MM.1S (cell line): ENCODE measurements around the gene PLEKHG5.
"Not testable (repeated sequence)": the region's sequence is repeated elsewhere in the genome, so short reads cannot be mapped to it uniquely, and the experiment has no call there.

Source experiments
- DNase-seq: peaks from one replicate; pipeline ENCODE4 v3.0.0-alpha.2; 2015
- H2AFZ ChIP-seq: fragments of 300-600 bp; sonication (generic); 2 replicates; pipeline ENCODE4 v1.6.0; 2016; ENCODE audit warnings: antibody characterized with exemption, low read length
- H3F3A ChIP-seq: fragments of 300-600 bp; sonication (generic); 2 replicates; pipeline ENCODE4 v1.6.1; 2016; ENCODE audit warnings: mild to moderate bottlenecking, antibody characterized with exemption, low read length, moderate library complexity, mixed read lengths; ENCODE audit not compliant: insufficient read depth
- H3K27ac ChIP-seq: fragments of 300-600 bp; sonication (generic); 2 replicates; pipeline ENCODE4 v1.5.1; 2016; ENCODE audit warnings: mild to moderate bottlenecking, low read length
- H3K27me3 ChIP-seq: fragments of 300-600 bp; sonication (generic); replicated peaks from 2 replicates; pipeline ENCODE4 v1.6.0; 2016; ENCODE audit warnings: low read length; ENCODE audit not compliant: insufficient read depth
- H3K36me3 ChIP-seq: fragments of 300-600 bp; sonication (generic); replicated peaks from 2 replicates; pipeline ENCODE4 v1.6.1; 2016; ENCODE audit warnings: mild to moderate bottlenecking, low read length, mixed read lengths; ENCODE audit not compliant: insufficient read depth
- H3K4me1 ChIP-seq: fragments of 300-600 bp; sonication (generic); 2 replicates; pipeline ENCODE4 v1.6.1; 2016; ENCODE audit warnings: low read length, mixed read lengths
- H3K4me2 ChIP-seq: fragments of 300-600 bp; sonication (generic); 2 replicates; pipeline ENCODE4 v1.6.0; 2016; ENCODE audit warnings: low read depth, low read length
- H3K4me3 ChIP-seq: fragments of 300-600 bp; sonication (generic); 2 replicates; pipeline ENCODE4 v1.5.1; 2016; ENCODE audit warnings: low read length, mixed read lengths
- H3K79me2 ChIP-seq: fragments of 300-600 bp; sonication (generic); 2 replicates; pipeline ENCODE4 v1.6.1; 2016; ENCODE audit warnings: mixed run types, low read length, mixed read lengths
- H3K9ac ChIP-seq: fragments of 300-600 bp; sonication (generic); 2 replicates; pipeline ENCODE4 v1.6.1; 2016; ENCODE audit warnings: low read length, mixed read lengths
- H3K9me2 ChIP-seq: fragments of 300-600 bp; sonication (generic); replicated peaks from 2 replicates; pipeline ENCODE4 v1.6.1; 2016; ENCODE audit warnings: mild to moderate bottlenecking, low read length, mixed read lengths; ENCODE audit not compliant: insufficient read depth
- H3K9me3 ChIP-seq: fragments of 300-600 bp; sonication (generic); replicated peaks from 2 replicates; pipeline ENCODE4 v1.6.1; 2016; ENCODE audit warnings: mild to moderate bottlenecking, low read length, mixed read lengths; ENCODE audit not compliant: insufficient read depth
- H4K20me1 ChIP-seq: fragments of 300-600 bp; sonication (generic); 2 replicates; pipeline ENCODE4 v1.6.1; 2016; ENCODE audit warnings: mild to moderate bottlenecking, low read length, moderate library complexity, mixed read lengths; ENCODE audit not compliant: insufficient read depth
- EZH2 ChIP-seq: fragments of 300-600 bp; sonication (generic); optimal IDR thresholded peaks from 2 replicates; pipeline ENCODE3; 2017; ENCODE audit warnings: low read depth, mild to moderate bottlenecking, antibody characterized with exemption, low read length, mixed read lengths
- EZH2phosphoT487 ChIP-seq: fragments of 300-600 bp; sonication (generic); IDR thresholded peaks from 2 replicates; pipeline ENCODE4 v1.6.1; 2018; ENCODE audit warnings: antibody characterized with exemption, low read length
- TF ChIP-seq, protein P1 (sequence below): fragments of 300-600 bp; sonication (generic); IDR thresholded peaks from 2 replicates; pipeline ENCODE4 v1.5.1; 2016; ENCODE audit warnings: antibody characterized with exemption, low read length, mixed read lengths

Gene PLEKHG5

GRCh38 chr1:6447016-6447817 lies 44.2 kb downstream of the PLEKHG5 start:
- Histone ChIP-seq H4K20me1 (no peaks in the 10 kb centered on the region), H3K9me3 (no peaks in the 10 kb centered on the region), H3K79me2 (no peaks in the 10 kb centered on the region), H3K4me2 (peak overlapping the region; percentile 43; the same call in 1 of the 2 replicates), H3K9me2 (no peaks in the 10 kb centered on the region), H3K27me3 (peaks cover 77% of the 10 kb centered on the region), H3K9ac (no peak overlapping the region), H3K4me3 (no peak overlapping the region), H3K4me1 (no peaks in the 10 kb centered on the region), H3F3A (no peaks in the 10 kb centered on the region), H2AFZ (no peak overlapping the region), H3K27ac (no peak overlapping the region), H3K36me3 (no peaks in the 10 kb centered on the region)
- DNase-seq = no peak
- TF ChIP-seq EZH2phosphoT487 (no peak), EZH2 (no peak)
- TF ChIP-seq, protein P1, sequence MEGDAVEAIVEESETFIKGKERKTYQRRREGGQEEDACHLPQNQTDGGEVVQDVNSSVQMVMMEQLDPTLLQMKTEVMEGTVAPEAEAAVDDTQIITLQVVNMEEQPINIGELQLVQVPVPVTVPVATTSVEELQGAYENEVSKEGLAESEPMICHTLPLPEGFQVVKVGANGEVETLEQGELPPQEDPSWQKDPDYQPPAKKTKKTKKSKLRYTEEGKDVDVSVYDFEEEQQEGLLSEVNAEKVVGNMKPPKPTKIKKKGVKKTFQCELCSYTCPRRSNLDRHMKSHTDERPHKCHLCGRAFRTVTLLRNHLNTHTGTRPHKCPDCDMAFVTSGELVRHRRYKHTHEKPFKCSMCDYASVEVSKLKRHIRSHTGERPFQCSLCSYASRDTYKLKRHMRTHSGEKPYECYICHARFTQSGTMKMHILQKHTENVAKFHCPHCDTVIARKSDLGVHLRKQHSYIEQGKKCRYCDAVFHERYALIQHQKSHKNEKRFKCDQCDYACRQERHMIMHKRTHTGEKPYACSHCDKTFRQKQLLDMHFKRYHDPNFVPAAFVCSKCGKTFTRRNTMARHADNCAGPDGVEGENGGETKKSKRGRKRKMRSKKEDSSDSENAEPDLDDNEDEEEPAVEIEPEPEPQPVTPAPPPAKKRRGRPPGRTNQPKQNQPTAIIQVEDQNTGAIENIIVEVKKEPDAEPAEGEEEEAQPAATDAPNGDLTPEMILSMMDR = no peak

- TF ChIP-seq, protein P1 = no peak
- TF ChIP-seq EZH2phosphoT487 = no peak
- TF ChIP-seq EZH2 = no peak
- Histone ChIP-seq H3K9me2 (no peaks in the 10 kb centered on the region), H3K4me2 (peak overlapping the region; percentile 43; the same call in 1 of the 2 replicates), H3K4me1 (no peaks in the 10 kb centered on the region), H2AFZ (no peak overlapping the region), H4K20me1 (no peaks in the 10 kb centered on the region), H3F3A (no peaks in the 10 kb centered on the region), H3K4me3 (no peak overlapping the region), H3K9ac (no peak overlapping the region), H3K36me3 (no peaks in the 10 kb centered on the region), H3K9me3 (no peaks in the 10 kb centered on the region), H3K27ac (no peak overlapping the region), H3K79me2 (no peaks in the 10 kb centered on the region), H3K27me3 (peaks cover 74% of the 10 kb centered on the region)
- DNase-seq = no peak
Measured at GRCh38 chr1:6446665-6447015, 44.8 kb downstream of the PLEKHG5 start.

GRCh38 chr1:6445929-6446328 lies 45.5 kb downstream of the PLEKHG5 start:
- H4K20me1 ChIP-seq, H3K4me3 ChIP-seq, H3K27ac ChIP-seq, H3K9me2 ChIP-seq, H3K9me3 ChIP-seq, H3K4me1 ChIP-seq, H2AFZ ChIP-seq, H3K9ac ChIP-seq, DNase-seq, H3K4me2 ChIP-seq, H3K36me3 ChIP-seq, H3K79me2 ChIP-seq, H3F3A ChIP-seq: not testable (repeated sequence)
- H3K27me3 ChIP-seq = peaks cover 74% of the 10 kb centered on the region

- no peak overlapping the region for H2AFZ ChIP-seq
- H3K4me3 ChIP-seq = no peak overlapping the region
- H3K4me2 ChIP-seq = no peak overlapping the region
- no peaks in the 10 kb centered on the region for H3K9me2 ChIP-seq
- H3K9me3 ChIP-seq = no peaks in the 10 kb centered on the region
- no peaks in the 10 kb centered on the region for H3K4me1 ChIP-seq
- TF ChIP-seq EZH2 (no peak), EZH2phosphoT487 (no peak)
- TF ChIP-seq, protein P1 = peak; percentile 61
- H3K27me3 ChIP-seq = peaks cover 68% of the 10 kb centered on the region
- H3K27ac ChIP-seq = no peak overlapping the region
- H3K9ac ChIP-seq = no peak overlapping the region
- H3K36me3 ChIP-seq = no peaks in the 10 kb centered on the region
- H3K79me2 ChIP-seq = no peaks in the 10 kb centered on the region
- peak; percentile 35 for DNase-seq
- H3F3A ChIP-seq = no peaks in the 10 kb centered on the region
- no peaks in the 10 kb centered on the region for H4K20me1 ChIP-seq
Measured at GRCh38 chr1:6445062-6445763, 46.3 kb downstream of the PLEKHG5 start.
